HEK293 (cell line): ENCODE results near the gene C6orf136.

Experiments used
- REST ChIP-seq: fragments of 450-650 bp; formaldehyde crosslinking; IDR thresholded peaks from 2 replicates; pipeline ENCODE4 v1.5.1; 2016; ENCODE audit warnings: missing biosample characterization, missing genetic modification characterization
- SP3 ChIP-seq: fragments of 450-650 bp; formaldehyde crosslinking; IDR thresholded peaks from 2 replicates; pipeline ENCODE4 v1.5.1; 2016; ENCODE audit warnings: missing biosample characterization, missing genetic modification characterization
- TSHZ1 ChIP-seq: fragments of 450-650 bp; formaldehyde crosslinking; IDR thresholded peaks from 2 replicates; pipeline ENCODE4 v1.5.1; 2016; ENCODE audit warnings: missing biosample characterization, missing genetic modification characterization, borderline replicate concordance
- YY1 ChIP-seq: fragments of 450-650 bp; formaldehyde crosslinking; IDR thresholded peaks from 2 replicates; pipeline ENCODE4 v1.5.1; 2018; ENCODE audit warnings: missing biosample characterization, missing genetic modification characterization
- ZBTB1 ChIP-seq: fragments of 450-650 bp; formaldehyde crosslinking; IDR thresholded peaks from 2 replicates; pipeline ENCODE4 v1.5.1; 2016; ENCODE audit warnings: missing biosample characterization, missing genetic modification characterization
- ZBTB49 ChIP-seq: fragments of 450-650 bp; formaldehyde crosslinking; IDR thresholded peaks from 2 replicates; pipeline ENCODE4 v1.5.1; 2016; ENCODE audit warnings: missing biosample characterization, missing genetic modification characterization, low read depth
- ZBTB7A ChIP-seq: fragments of 450-650 bp; formaldehyde crosslinking; IDR thresholded peaks from 2 replicates; pipeline ENCODE4 v1.5.1; 2016; ENCODE audit warnings: low read depth, missing biosample characterization, missing genetic modification characterization
- ZIC2 ChIP-seq: fragments of 450-650 bp; formaldehyde crosslinking; IDR thresholded peaks from 2 replicates; pipeline ENCODE4 v1.5.1; 2016; ENCODE audit warnings: missing biosample characterization, missing genetic modification characterization
- ZNF211 ChIP-seq: fragments of 450-650 bp; formaldehyde crosslinking; IDR thresholded peaks from 2 replicates; pipeline ENCODE4 v1.5.1; 2016; ENCODE audit warnings: low read depth, missing biosample characterization, missing genetic modification characterization
- ZNF248 ChIP-seq: fragments of 450-650 bp; formaldehyde crosslinking; IDR thresholded peaks from 2 replicates; pipeline ENCODE4 v1.5.1; 2017; ENCODE audit warnings: missing biosample characterization, missing genetic modification characterization
- ZNF416 ChIP-seq: fragments of 450-650 bp; formaldehyde crosslinking; IDR thresholded peaks from 2 replicates; pipeline ENCODE4 v1.5.1; 2016; ENCODE audit warnings: missing biosample characterization, missing genetic modification characterization
- ZNF423 ChIP-seq: fragments of 450-650 bp; formaldehyde crosslinking; IDR thresholded peaks from 2 replicates; pipeline ENCODE4 v1.5.1; 2016; ENCODE audit warnings: missing biosample characterization, missing genetic modification characterization
- ZNF488 ChIP-seq: fragments of 450-650 bp; formaldehyde crosslinking; IDR thresholded peaks from 2 replicates; pipeline ENCODE4 v1.5.1; 2016; ENCODE audit warnings: missing biosample characterization, missing genetic modification characterization
- ZNF529 ChIP-seq: fragments of 450-650 bp; formaldehyde crosslinking; IDR thresholded peaks from 2 replicates; pipeline ENCODE4 v1.5.1; 2017; ENCODE audit warnings: missing genetic modification characterization, missing biosample characterization; ENCODE audit not compliant: insufficient replicate concordance
- ZNF555 ChIP-seq: fragments of 450-650 bp; formaldehyde crosslinking; conservative IDR thresholded peaks from 2 replicates; pipeline ENCODE4 v1.5.1; 2017; ENCODE audit warnings: missing biosample characterization, mild to moderate bottlenecking, missing genetic modification characterization, inconsistent platforms
- ZNF558 ChIP-seq: fragments of 450-650 bp; formaldehyde crosslinking; IDR thresholded peaks from 2 replicates; pipeline ENCODE4 v1.5.1; 2016; ENCODE audit warnings: missing biosample characterization, missing genetic modification characterization
- ZNF571 ChIP-seq: fragments of 450-650 bp; formaldehyde crosslinking; IDR thresholded peaks from 2 replicates; pipeline ENCODE4 v1.5.0; 2017; ENCODE audit warnings: missing biosample characterization, missing genetic modification characterization
- ZNF623 ChIP-seq: fragments of 450-650 bp; formaldehyde crosslinking; IDR thresholded peaks from 2 replicates; pipeline ENCODE4 v1.5.1; 2016; ENCODE audit warnings: missing biosample characterization, missing genetic modification characterization
- ZNF639 ChIP-seq: fragments of 450-650 bp; formaldehyde crosslinking; IDR thresholded peaks from 2 replicates; pipeline ENCODE4 v1.5.1; 2016; ENCODE audit warnings: missing biosample characterization, missing genetic modification characterization
- ZNF707 ChIP-seq: fragments of 450-650 bp; formaldehyde crosslinking; IDR thresholded peaks from 2 replicates; pipeline ENCODE4 v1.5.1; 2016; ENCODE audit warnings: missing biosample characterization, missing genetic modification characterization
- ZNF747 ChIP-seq: fragments of 450-650 bp; formaldehyde crosslinking; IDR thresholded peaks from 2 replicates; pipeline ENCODE4 v1.5.1; 2016; ENCODE audit warnings: missing biosample characterization, missing genetic modification characterization
- ZNF777 ChIP-seq: fragments of 450-650 bp; formaldehyde crosslinking; IDR thresholded peaks from 2 replicates; pipeline ENCODE4 v1.5.1; 2017; ENCODE audit warnings: missing biosample characterization, missing genetic modification characterization, borderline replicate concordance
- ZNF830 ChIP-seq: fragments of 450-650 bp; IDR thresholded peaks from 2 replicates; pipeline ENCODE4 v1.5.0; 2018; ENCODE audit warnings: missing biosample characterization, missing genetic modification characterization, low read depth, mild to moderate bottlenecking, moderate library complexity
- ZSCAN23 ChIP-seq: fragments of 450-650 bp; formaldehyde crosslinking; IDR thresholded peaks from 2 replicates; pipeline ENCODE4 v1.5.1; 2016; ENCODE audit warnings: missing biosample characterization, missing genetic modification characterization
- ZSCAN4 ChIP-seq: fragments of 450-650 bp; formaldehyde crosslinking; IDR thresholded peaks from 2 replicates; pipeline ENCODE4 v1.5.1; 2017; ENCODE audit warnings: missing biosample characterization, missing genetic modification characterization
- ZXDB ChIP-seq: fragments of 450-650 bp; formaldehyde crosslinking; IDR thresholded peaks from 2 replicates; pipeline ENCODE4 v1.5.1; 2016; ENCODE audit warnings: missing biosample characterization, missing genetic modification characterization

The C6orf136 gene

GRCh38 chr6:30615219-30615957 lies 31.5 kb upstream of the C6orf136 start (continued):
- TF ChIP-seq ZSCAN4 (tag by site-specific recombination) = no peak
- no peak for TF ChIP-seq ZNF830 (tag by site-specific recombination)
- no peak for TF ChIP-seq ZSCAN23
- TF ChIP-seq REST = no peak; the same call in 1 of the 2 replicates
- no peak for TF ChIP-seq ZNF488 (tag by site-specific recombination)
- no peak for TF ChIP-seq ZNF558 (tag by site-specific recombination)
- no peak for TF ChIP-seq ZBTB1 (tag by site-specific recombination)
- no peak for TF ChIP-seq ZNF707
- TF ChIP-seq ZNF416 (tag by site-specific recombination) = no peak
- peak; percentile 59; the same call in 1 of the 2 replicates for TF ChIP-seq SP3
- peak; percentile 36 for TF ChIP-seq ZNF639 (tag by site-specific recombination)
- peak; percentile 9; the same call in 1 of the 2 replicates for TF ChIP-seq ZNF623 (tag by site-specific recombination)
- no peak for TF ChIP-seq ZBTB49
- no peak for TF ChIP-seq ZNF571 (tag by site-specific recombination)
- no peak for TF ChIP-seq ZNF211 (tag by site-specific recombination)
- TF ChIP-seq ZNF777 = no peak
- TF ChIP-seq ZBTB7A (tag by site-specific recombination) = no peak
- no peak for TF ChIP-seq ZNF747
- TF ChIP-seq ZNF423 = no peak
- TF ChIP-seq TSHZ1 (tag by site-specific recombination) = no peak
- no peak; the same call in 1 of the 2 replicates for TF ChIP-seq YY1 (tag by site-specific recombination)
- no peak for TF ChIP-seq ZNF555 (tag by site-specific recombination)
- no peak; the same call in none of the 2 replicates for TF ChIP-seq ZXDB (tag by site-specific recombination)
- no peak for TF ChIP-seq ZNF529 (tag by site-specific recombination)
- TF ChIP-seq ZNF248 = no peak
- TF ChIP-seq ZIC2 (tag by site-specific recombination) = no peak
